Measurements from ENCODE around the gene EGFL6.

The EGFL6 gene

GRCh38 chrX:13569479-13570260 is at the start of gene EGFL6:
Gene EGFL6, plus strand, starts transcription at chrX:13569601. Its CDS starts 261 bp downstream, at chrX:13569862.
- H3K27ac ChIP-seq (ENCODE audit: low read depth, low read length): no peak within 1 kb of the TSS
- no peaks in the 10 kb centered on the region for H3K9me2 ChIP-seq (replicated peaks; ENCODE audit: control insufficient read depth, low read length)
- no peaks in the 10 kb centered on the region for H4K20me1 ChIP-seq (ENCODE audit: control insufficient read depth, insufficient read depth, low read depth, low read length)
- no peaks in the 10 kb centered on the region for H3F3A ChIP-seq (ENCODE audit: control insufficient read depth, insufficient read depth)
- no peaks in the 10 kb centered on the region for H3K36me3 ChIP-seq (ENCODE audit: control insufficient read depth, low read length)
- TF ChIP-seq CTCF (IDR thresholded peaks at IDR 0.05; ENCODE audit: low read depth, low read length, poor library complexity, severe bottlenecking) (no peak), EZH2phosphoT487 (IDR thresholded peaks at IDR 0.05; ENCODE audit: borderline replicate concordance, low read length) (no peak)
- H3K27me3 ChIP-seq (ENCODE audit: control insufficient read depth, low read length): no peaks in the 10 kb centered on the region
- H3K4me3 ChIP-seq (ENCODE audit: low read length): no peak within 1 kb of the TSS
- no peaks in the 10 kb centered on the region for H3K79me2 ChIP-seq (ENCODE audit: control insufficient read depth, low read length)
- H3K4me1 ChIP-seq (ENCODE audit: control insufficient read depth, low read length): no peaks in the 10 kb centered on the region
- H3K9me3 ChIP-seq (ENCODE audit: control insufficient read depth, insufficient read depth, low read length): no peaks in the 10 kb centered on the region
- H3K4me2 ChIP-seq (ENCODE audit: low read length): no peak within 1 kb of the TSS

- TF ChIP-seq EZH2phosphoT487 (IDR thresholded peaks at IDR 0.05; ENCODE audit: borderline replicate concordance, low read length) (no peak), CTCF (IDR thresholded peaks at IDR 0.05; ENCODE audit: low read depth, low read length, poor library complexity, severe bottlenecking) (no peak)
- H3K9me3 ChIP-seq (ENCODE audit: control insufficient read depth, insufficient read depth, low read length): no peaks in the 10 kb centered on the region
These were observed 49.0 kb upstream of the EGFL6 start for GRCh38 chrX:13520351-13520750.

GRCh38 chrX:13520936-13521335 is 48.5 kb upstream of the EGFL6 start:
- Histone ChIP-seq H4K20me1 (ENCODE audit: control insufficient read depth, insufficient read depth, low read depth, low read length) (no peaks in the 10 kb centered on the region), H3K79me2 (ENCODE audit: control insufficient read depth, low read length) (no peaks in the 10 kb centered on the region), H3K9me3 (ENCODE audit: control insufficient read depth, insufficient read depth, low read length) (no peaks in the 10 kb centered on the region), H3K4me1 (ENCODE audit: control insufficient read depth, low read length) (no peaks in the 10 kb centered on the region), H3K9me2 (replicated peaks; ENCODE audit: control insufficient read depth, low read length) (no peaks in the 10 kb centered on the region), H3K4me2 (ENCODE audit: low read length) (no peak overlapping the region), H3K4me3 (ENCODE audit: low read length) (no peak overlapping the region), H3K36me3 (ENCODE audit: control insufficient read depth, low read length) (no peaks in the 10 kb centered on the region), H3K27me3 (ENCODE audit: control insufficient read depth, low read length) (no peaks in the 10 kb centered on the region), H3K27ac (ENCODE audit: low read depth, low read length) (no peak overlapping the region), H3F3A (ENCODE audit: control insufficient read depth, insufficient read depth) (no peaks in the 10 kb centered on the region)
- TF ChIP-seq EZH2phosphoT487 (IDR thresholded peaks at IDR 0.05; ENCODE audit: borderline replicate concordance, low read length): no peak
- no peak for TF ChIP-seq CTCF (IDR thresholded peaks at IDR 0.05; ENCODE audit: low read depth, low read length, poor library complexity, severe bottlenecking)

More at GRCh38 chrX:13520351-13520750, 49.0 kb upstream of the EGFL6 start:
- Histone ChIP-seq H3K27me3 (ENCODE audit: control insufficient read depth, low read length) (no peaks in the 10 kb centered on the region), H3K9me2 (replicated peaks; ENCODE audit: control insufficient read depth, low read length) (no peaks in the 10 kb centered on the region), H3K27ac (ENCODE audit: low read depth, low read length) (no peak overlapping the region), H3F3A (ENCODE audit: control insufficient read depth, insufficient read depth) (no peaks in the 10 kb centered on the region), H3K4me2 (ENCODE audit: low read length) (no peak overlapping the region), H3K4me3 (ENCODE audit: low read length) (no peak overlapping the region), H3K79me2 (ENCODE audit: control insufficient read depth, low read length) (no peaks in the 10 kb centered on the region), H4K20me1 (ENCODE audit: control insufficient read depth, insufficient read depth, low read depth, low read length) (no peaks in the 10 kb centered on the region), H3K36me3 (ENCODE audit: control insufficient read depth, low read length) (no peaks in the 10 kb centered on the region), H3K4me1 (ENCODE audit: control insufficient read depth, low read length) (no peaks in the 10 kb centered on the region)

Data from DOHH2 (cell line).